K562 (cell line): ENCODE results near the gene PARD3B. TPM values are rescaled to one million over a fixed set of nuclear protein-coding genes. Genes with fewer than 3 reads are reported as not detected.

ENCODE experiments used
- CBX5 ChIP-seq: IDR thresholded peaks from 2 replicates; pipeline ENCODE4 v1.6.1; 2014; ENCODE audit warnings: low read depth, borderline replicate concordance
- DMBX1 ChIP-seq: fragments of 250-450 bp; sonication (Bioruptor Pico); IDR thresholded peaks from 2 replicates; pipeline ENCODE4 v1.8.0; 2022; ENCODE audit warnings: inconsistent platforms, mild to moderate bottlenecking, moderate library complexity, borderline replicate concordance
- ESRRB ChIP-seq: fragments of 250-450 bp; sonication (Bioruptor Pico); IDR thresholded peaks from 2 replicates; pipeline ENCODE4 v1.5.0; 2020; ENCODE audit warnings: mild to moderate bottlenecking, moderate library complexity, borderline replicate concordance
- FUS ChIP-seq: fragments of 200-400 bp; formaldehyde crosslinking; optimal IDR thresholded peaks from 2 replicates; pipeline ENCODE3; 2017; ENCODE audit warnings: low read depth, low read length
- IRF2 ChIP-seq: sonication (generic); formaldehyde crosslinking; IDR thresholded peaks from 2 replicates; pipeline ENCODE4 v1.8.1; 2022; ENCODE audit warnings: mild to moderate bottlenecking, missing genetic modification reagents
- PHF21A ChIP-seq: fragments of 450-650 bp; IDR thresholded peaks from 2 replicates; pipeline ENCODE4 v1.6.1; 2017; ENCODE audit warnings: low read depth, borderline replicate concordance
- polyA plus RNA-seq, 8 experiments: library from polyadenylated mRNA; depleted of rRNA in 4 of 8; stranded (reverse) in 5 of 8; unstranded in 3 of 8; fragments of >200 nt; fragmentation: Nextera tagmentation in 2 of 8; fragmentation: Illumina TruSeq in 1 of 8; extraction: Ambion mirVana in 2 of 8; extraction: Trizol in 1 of 8; gene quantifications; 2 replicates each; pipeline versions ENCODE4 v1.2.1 to v1.2.3, GENCODE V29; 2011 to 2014; ENCODE audit warnings: inconsistent platforms in 1 of 8, missing spikeins in 1 of 8
- total RNA-seq, 7 experiments: library from RNA; depleted of rRNA in 6 of 7; stranded (reverse); fragments of >200 nt in 6 of 7; fragmentation: Illumina TruSeq in 2 of 7; extraction: Trizol in 2 of 7; gene quantifications; 2 replicates each; pipeline versions ENCODE4 v1.2.1 to v1.2.3, GENCODE V29; 2011 to 2021; ENCODE audit warnings: low replicate concordance in 1 of 7
- TF ChIP-seq, protein P1 (sequence below): sonication (generic); formaldehyde crosslinking; IDR thresholded peaks from 2 replicates; pipeline ENCODE4 v1.9.0; 2022; ENCODE audit warnings: mild to moderate bottlenecking, missing genetic modification reagents
- TF ChIP-seq, protein P2 (sequence below): fragments of 200-600 bp; sonication (generic); IDR thresholded peaks from one replicate; pipeline ENCODE4 v1.6.1; 2012; ENCODE audit warnings: mild to moderate bottlenecking, low read depth, low read length, inconsistent platforms
- TF ChIP-seq, protein P3 (sequence below): fragments of 200-400 bp; formaldehyde crosslinking; IDR thresholded peaks from 2 replicates; pipeline ENCODE4 v1.6.1; 2017; ENCODE audit warnings: mild to moderate bottlenecking, low read depth, low read length, moderate library complexity

PARD3B gene
- total and polyA plus RNA-seq, 9 of the 15 experiments (the other 6 are each of a cell fraction or from before 2014, with no cell fraction given), result 0.15 to 3.0 (median 1.1) TPM

DNA sequence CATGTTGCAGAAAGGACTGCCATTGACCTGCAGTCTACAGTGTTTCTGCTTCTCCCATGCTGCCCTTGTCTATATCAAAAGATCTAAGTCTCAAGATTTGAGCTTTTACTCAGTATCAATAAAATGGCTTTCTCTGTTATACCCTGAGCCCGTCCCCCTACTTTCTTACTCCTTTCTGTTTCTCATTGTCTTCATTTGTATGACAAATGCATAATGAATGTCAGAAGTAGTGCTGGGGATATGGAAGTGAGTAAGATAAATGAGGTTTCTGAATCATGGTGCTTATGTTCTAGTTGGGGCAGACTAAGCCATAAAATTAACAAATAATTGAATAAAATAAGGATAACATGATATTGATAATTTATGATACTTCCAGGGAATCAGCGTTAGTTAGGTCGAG is 128.6 kb downstream of the PARD3B start (continued):
- TF ChIP-seq, protein P1, sequence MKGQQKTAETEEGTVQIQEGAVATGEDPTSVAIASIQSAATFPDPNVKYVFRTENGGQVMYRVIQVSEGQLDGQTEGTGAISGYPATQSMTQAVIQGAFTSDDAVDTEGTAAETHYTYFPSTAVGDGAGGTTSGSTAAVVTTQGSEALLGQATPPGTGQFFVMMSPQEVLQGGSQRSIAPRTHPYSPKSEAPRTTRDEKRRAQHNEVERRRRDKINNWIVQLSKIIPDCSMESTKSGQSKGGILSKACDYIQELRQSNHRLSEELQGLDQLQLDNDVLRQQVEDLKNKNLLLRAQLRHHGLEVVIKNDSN, result no peak
- no peak for TF ChIP-seq CBX5
- TF ChIP-seq FUS, result no peak
- TF ChIP-seq, protein P2, sequence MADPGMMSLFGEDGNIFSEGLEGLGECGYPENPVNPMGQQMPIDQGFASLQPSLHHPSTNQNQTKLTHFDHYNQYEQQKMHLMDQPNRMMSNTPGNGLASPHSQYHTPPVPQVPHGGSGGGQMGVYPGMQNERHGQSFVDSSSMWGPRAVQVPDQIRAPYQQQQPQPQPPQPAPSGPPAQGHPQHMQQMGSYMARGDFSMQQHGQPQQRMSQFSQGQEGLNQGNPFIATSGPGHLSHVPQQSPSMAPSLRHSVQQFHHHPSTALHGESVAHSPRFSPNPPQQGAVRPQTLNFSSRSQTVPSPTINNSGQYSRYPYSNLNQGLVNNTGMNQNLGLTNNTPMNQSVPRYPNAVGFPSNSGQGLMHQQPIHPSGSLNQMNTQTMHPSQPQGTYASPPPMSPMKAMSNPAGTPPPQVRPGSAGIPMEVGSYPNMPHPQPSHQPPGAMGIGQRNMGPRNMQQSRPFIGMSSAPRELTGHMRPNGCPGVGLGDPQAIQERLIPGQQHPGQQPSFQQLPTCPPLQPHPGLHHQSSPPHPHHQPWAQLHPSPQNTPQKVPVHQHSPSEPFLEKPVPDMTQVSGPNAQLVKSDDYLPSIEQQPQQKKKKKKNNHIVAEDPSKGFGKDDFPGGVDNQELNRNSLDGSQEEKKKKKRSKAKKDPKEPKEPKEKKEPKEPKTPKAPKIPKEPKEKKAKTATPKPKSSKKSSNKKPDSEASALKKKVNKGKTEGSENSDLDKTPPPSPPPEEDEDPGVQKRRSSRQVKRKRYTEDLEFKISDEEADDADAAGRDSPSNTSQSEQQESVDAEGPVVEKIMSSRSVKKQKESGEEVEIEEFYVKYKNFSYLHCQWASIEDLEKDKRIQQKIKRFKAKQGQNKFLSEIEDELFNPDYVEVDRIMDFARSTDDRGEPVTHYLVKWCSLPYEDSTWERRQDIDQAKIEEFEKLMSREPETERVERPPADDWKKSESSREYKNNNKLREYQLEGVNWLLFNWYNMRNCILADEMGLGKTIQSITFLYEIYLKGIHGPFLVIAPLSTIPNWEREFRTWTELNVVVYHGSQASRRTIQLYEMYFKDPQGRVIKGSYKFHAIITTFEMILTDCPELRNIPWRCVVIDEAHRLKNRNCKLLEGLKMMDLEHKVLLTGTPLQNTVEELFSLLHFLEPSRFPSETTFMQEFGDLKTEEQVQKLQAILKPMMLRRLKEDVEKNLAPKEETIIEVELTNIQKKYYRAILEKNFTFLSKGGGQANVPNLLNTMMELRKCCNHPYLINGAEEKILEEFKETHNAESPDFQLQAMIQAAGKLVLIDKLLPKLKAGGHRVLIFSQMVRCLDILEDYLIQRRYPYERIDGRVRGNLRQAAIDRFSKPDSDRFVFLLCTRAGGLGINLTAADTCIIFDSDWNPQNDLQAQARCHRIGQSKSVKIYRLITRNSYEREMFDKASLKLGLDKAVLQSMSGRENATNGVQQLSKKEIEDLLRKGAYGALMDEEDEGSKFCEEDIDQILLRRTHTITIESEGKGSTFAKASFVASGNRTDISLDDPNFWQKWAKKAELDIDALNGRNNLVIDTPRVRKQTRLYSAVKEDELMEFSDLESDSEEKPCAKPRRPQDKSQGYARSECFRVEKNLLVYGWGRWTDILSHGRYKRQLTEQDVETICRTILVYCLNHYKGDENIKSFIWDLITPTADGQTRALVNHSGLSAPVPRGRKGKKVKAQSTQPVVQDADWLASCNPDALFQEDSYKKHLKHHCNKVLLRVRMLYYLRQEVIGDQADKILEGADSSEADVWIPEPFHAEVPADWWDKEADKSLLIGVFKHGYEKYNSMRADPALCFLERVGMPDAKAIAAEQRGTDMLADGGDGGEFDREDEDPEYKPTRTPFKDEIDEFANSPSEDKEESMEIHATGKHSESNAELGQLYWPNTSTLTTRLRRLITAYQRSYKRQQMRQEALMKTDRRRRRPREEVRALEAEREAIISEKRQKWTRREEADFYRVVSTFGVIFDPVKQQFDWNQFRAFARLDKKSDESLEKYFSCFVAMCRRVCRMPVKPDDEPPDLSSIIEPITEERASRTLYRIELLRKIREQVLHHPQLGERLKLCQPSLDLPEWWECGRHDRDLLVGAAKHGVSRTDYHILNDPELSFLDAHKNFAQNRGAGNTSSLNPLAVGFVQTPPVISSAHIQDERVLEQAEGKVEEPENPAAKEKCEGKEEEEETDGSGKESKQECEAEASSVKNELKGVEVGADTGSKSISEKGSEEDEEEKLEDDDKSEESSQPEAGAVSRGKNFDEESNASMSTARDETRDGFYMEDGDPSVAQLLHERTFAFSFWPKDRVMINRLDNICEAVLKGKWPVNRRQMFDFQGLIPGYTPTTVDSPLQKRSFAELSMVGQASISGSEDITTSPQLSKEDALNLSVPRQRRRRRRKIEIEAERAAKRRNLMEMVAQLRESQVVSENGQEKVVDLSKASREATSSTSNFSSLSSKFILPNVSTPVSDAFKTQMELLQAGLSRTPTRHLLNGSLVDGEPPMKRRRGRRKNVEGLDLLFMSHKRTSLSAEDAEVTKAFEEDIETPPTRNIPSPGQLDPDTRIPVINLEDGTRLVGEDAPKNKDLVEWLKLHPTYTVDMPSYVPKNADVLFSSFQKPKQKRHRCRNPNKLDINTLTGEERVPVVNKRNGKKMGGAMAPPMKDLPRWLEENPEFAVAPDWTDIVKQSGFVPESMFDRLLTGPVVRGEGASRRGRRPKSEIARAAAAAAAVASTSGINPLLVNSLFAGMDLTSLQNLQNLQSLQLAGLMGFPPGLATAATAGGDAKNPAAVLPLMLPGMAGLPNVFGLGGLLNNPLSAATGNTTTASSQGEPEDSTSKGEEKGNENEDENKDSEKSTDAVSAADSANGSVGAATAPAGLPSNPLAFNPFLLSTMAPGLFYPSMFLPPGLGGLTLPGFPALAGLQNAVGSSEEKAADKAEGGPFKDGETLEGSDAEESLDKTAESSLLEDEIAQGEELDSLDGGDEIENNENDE, result no peak
- TF ChIP-seq PHF21A, result no peak
- TF ChIP-seq DMBX1 (CRISPR knock-in tag), result no peak
- TF ChIP-seq IRF2 (CRISPR knock-in tag), result no peak
- TF ChIP-seq, protein P3, sequence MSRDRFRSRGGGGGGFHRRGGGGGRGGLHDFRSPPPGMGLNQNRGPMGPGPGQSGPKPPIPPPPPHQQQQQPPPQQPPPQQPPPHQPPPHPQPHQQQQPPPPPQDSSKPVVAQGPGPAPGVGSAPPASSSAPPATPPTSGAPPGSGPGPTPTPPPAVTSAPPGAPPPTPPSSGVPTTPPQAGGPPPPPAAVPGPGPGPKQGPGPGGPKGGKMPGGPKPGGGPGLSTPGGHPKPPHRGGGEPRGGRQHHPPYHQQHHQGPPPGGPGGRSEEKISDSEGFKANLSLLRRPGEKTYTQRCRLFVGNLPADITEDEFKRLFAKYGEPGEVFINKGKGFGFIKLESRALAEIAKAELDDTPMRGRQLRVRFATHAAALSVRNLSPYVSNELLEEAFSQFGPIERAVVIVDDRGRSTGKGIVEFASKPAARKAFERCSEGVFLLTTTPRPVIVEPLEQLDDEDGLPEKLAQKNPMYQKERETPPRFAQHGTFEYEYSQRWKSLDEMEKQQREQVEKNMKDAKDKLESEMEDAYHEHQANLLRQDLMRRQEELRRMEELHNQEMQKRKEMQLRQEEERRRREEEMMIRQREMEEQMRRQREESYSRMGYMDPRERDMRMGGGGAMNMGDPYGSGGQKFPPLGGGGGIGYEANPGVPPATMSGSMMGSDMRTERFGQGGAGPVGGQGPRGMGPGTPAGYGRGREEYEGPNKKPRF, result no peak
- TF ChIP-seq ESRRB (CRISPR knock-in tag), result no peak
